K562 (cell line): ENCODE measurements around the gene PCCA. TPM values are rescaled to one million over a fixed set of nuclear protein-coding genes. Genes with fewer than 3 reads are reported as not detected.

Source experiments
- KHSRP ChIP-seq: fragments of 450-650 bp; IDR thresholded peaks from 2 replicates; pipeline ENCODE4 v1.6.1; 2017
- MAFF ChIP-seq: IDR thresholded peaks from 2 replicates; pipeline ENCODE4 v1.6.1; 2012; ENCODE audit warnings: low read length, improper control_type of control experiment
- POLR2AphosphoS5 ChIP-seq: IDR thresholded peaks from 2 replicates; pipeline ENCODE4 v1.6.1; 2011; ENCODE audit warnings: mild to moderate bottlenecking, low read depth, low read length, moderate library complexity; ENCODE audit not compliant: control insufficient read depth, insufficient read depth
- TBL1XR1 ChIP-seq, 2 experiments: IDR thresholded peaks; 2 replicates each; pipeline ENCODE4 v1.6.1; 2012; ENCODE audit warnings: improper control_type of control experiment in 2 of 2, low read length in 2 of 2, mild to moderate bottlenecking in 1 of 2
- TEAD4 ChIP-seq, 2 experiments: sonication (generic) in 1 of 2; formaldehyde crosslinking in 1 of 2; IDR thresholded peaks; 2 replicates each; pipeline versions ENCODE4 v1.6.1 to v1.8.0; 2012 to 2022; ENCODE audit warnings: borderline replicate concordance in 1 of 2, inconsistent platforms in 1 of 2, low read length in 1 of 2, mild to moderate bottlenecking in 1 of 2, missing genetic modification reagents in 1 of 2
- ZBTB17 ChIP-seq: fragments of 450-650 bp; formaldehyde crosslinking; IDR thresholded peaks from 2 replicates; pipeline ENCODE4 v1.4.0; 2020; ENCODE audit warnings: mild to moderate bottlenecking
- ZBTB8A ChIP-seq: fragments of 450-650 bp; IDR thresholded peaks from 2 replicates; pipeline ENCODE4 v1.6.1; 2018; ENCODE audit warnings: mild to moderate bottlenecking, moderate library complexity; ENCODE audit not compliant: partially characterized antibody
- ZNF217 ChIP-seq: sonication (generic); formaldehyde crosslinking; IDR thresholded peaks from 2 replicates; pipeline ENCODE4 v1.8.0; 2022; ENCODE audit warnings: mild to moderate bottlenecking, missing genetic modification reagents
- polyA plus RNA-seq, 8 experiments: library from polyadenylated mRNA; depleted of rRNA in 4 of 8; stranded (reverse) in 5 of 8; unstranded in 3 of 8; fragments of >200 nt; fragmentation: Nextera tagmentation in 2 of 8; fragmentation: Illumina TruSeq in 1 of 8; extraction: Ambion mirVana in 2 of 8; extraction: Trizol in 1 of 8; gene quantifications; 2 replicates each; pipeline versions ENCODE4 v1.2.1 to v1.2.3, GENCODE V29; 2011 to 2014; ENCODE audit warnings: inconsistent platforms in 1 of 8, missing spikeins in 1 of 8
- total RNA-seq, 7 experiments: library from RNA; depleted of rRNA in 6 of 7; stranded (reverse); fragments of >200 nt in 6 of 7; fragmentation: Illumina TruSeq in 2 of 7; extraction: Trizol in 2 of 7; gene quantifications; 2 replicates each; pipeline versions ENCODE4 v1.2.1 to v1.2.3, GENCODE V29; 2011 to 2021; ENCODE audit warnings: low replicate concordance in 1 of 7
- TF ChIP-seq, protein P1 (sequence below): sonication (generic); formaldehyde crosslinking; IDR thresholded peaks from 2 replicates; pipeline ENCODE4 v1.8.0; 2023; ENCODE audit warnings: missing genetic modification reagents, mild to moderate bottlenecking, borderline replicate concordance
- TF ChIP-seq, protein P2 (sequence below): sonication (generic); formaldehyde crosslinking; IDR thresholded peaks from 2 replicates; pipeline ENCODE4 v1.8.0; 2022; ENCODE audit warnings: mild to moderate bottlenecking, low read depth, missing genetic modification reagents
- TF ChIP-seq, protein P3 (sequence below): fragments of 450-650 bp; formaldehyde crosslinking; IDR thresholded peaks from 2 replicates; pipeline ENCODE4 v1.4.0; 2020; ENCODE audit warnings: mild to moderate bottlenecking, mixed read lengths
- TF ChIP-seq, protein P4 (sequence below): fragments of 200-800 bp; sonication (Bioruptor generic); IDR thresholded peaks from 2 replicates; pipeline ENCODE4 v1.6.1; 2016; ENCODE audit warnings: missing genetic modification characterization, missing compliant biosample characterization

Gene PCCA
- total and polyA plus RNA-seq, 9 of the 15 experiments (the other 6 are each of a cell fraction or from before 2014, with no cell fraction given) = 5.2 to 14.1 (median 9.7) TPM

DNA sequence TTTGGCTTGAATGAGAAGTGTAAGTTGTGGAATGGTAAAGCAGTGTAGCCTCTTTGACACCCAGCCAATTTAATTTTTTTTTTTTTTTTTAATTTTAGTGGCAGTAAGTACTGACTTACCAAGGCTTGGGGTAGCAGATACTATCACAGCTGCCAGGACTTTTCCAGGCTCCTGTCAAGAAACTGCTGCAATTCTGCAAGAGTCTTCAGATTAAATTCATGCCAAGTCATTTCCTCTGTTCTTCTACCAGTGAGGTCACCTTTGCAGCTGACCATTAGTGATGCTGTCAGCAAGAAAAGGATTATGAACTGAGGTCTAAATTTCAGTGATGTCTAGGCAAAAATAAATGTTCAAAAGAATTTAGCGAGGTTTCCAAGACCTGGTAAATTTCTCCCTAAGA lies 408.5 kb downstream of the PCCA start (continued):
- no peak for TF ChIP-seq ZNF217 (CRISPR knock-in tag)
- no peak for TF ChIP-seq TBL1XR1 (IDR thresholded peaks at IDR 0.05; ENCODE audit: low read length in 2 of 2)
- no peak for TF ChIP-seq POLR2AphosphoS5
- TF ChIP-seq, protein P1, sequence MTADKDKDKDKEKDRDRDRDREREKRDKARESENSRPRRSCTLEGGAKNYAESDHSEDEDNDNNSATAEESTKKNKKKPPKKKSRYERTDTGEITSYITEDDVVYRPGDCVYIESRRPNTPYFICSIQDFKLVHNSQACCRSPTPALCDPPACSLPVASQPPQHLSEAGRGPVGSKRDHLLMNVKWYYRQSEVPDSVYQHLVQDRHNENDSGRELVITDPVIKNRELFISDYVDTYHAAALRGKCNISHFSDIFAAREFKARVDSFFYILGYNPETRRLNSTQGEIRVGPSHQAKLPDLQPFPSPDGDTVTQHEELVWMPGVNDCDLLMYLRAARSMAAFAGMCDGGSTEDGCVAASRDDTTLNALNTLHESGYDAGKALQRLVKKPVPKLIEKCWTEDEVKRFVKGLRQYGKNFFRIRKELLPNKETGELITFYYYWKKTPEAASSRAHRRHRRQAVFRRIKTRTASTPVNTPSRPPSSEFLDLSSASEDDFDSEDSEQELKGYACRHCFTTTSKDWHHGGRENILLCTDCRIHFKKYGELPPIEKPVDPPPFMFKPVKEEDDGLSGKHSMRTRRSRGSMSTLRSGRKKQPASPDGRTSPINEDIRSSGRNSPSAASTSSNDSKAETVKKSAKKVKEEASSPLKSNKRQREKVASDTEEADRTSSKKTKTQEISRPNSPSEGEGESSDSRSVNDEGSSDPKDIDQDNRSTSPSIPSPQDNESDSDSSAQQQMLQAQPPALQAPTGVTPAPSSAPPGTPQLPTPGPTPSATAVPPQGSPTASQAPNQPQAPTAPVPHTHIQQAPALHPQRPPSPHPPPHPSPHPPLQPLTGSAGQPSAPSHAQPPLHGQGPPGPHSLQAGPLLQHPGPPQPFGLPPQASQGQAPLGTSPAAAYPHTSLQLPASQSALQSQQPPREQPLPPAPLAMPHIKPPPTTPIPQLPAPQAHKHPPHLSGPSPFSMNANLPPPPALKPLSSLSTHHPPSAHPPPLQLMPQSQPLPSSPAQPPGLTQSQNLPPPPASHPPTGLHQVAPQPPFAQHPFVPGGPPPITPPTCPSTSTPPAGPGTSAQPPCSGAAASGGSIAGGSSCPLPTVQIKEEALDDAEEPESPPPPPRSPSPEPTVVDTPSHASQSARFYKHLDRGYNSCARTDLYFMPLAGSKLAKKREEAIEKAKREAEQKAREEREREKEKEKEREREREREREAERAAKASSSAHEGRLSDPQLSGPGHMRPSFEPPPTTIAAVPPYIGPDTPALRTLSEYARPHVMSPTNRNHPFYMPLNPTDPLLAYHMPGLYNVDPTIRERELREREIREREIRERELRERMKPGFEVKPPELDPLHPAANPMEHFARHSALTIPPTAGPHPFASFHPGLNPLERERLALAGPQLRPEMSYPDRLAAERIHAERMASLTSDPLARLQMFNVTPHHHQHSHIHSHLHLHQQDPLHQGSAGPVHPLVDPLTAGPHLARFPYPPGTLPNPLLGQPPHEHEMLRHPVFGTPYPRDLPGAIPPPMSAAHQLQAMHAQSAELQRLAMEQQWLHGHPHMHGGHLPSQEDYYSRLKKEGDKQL = no peak
- TF ChIP-seq, protein P2, sequence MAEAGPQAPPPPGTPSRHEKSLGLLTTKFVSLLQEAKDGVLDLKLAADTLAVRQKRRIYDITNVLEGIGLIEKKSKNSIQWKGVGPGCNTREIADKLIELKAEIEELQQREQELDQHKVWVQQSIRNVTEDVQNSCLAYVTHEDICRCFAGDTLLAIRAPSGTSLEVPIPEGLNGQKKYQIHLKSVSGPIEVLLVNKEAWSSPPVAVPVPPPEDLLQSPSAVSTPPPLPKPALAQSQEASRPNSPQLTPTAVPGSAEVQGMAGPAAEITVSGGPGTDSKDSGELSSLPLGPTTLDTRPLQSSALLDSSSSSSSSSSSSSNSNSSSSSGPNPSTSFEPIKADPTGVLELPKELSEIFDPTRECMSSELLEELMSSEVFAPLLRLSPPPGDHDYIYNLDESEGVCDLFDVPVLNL (CRISPR knock-in tag) = no peak
- TF ChIP-seq, protein P3, sequence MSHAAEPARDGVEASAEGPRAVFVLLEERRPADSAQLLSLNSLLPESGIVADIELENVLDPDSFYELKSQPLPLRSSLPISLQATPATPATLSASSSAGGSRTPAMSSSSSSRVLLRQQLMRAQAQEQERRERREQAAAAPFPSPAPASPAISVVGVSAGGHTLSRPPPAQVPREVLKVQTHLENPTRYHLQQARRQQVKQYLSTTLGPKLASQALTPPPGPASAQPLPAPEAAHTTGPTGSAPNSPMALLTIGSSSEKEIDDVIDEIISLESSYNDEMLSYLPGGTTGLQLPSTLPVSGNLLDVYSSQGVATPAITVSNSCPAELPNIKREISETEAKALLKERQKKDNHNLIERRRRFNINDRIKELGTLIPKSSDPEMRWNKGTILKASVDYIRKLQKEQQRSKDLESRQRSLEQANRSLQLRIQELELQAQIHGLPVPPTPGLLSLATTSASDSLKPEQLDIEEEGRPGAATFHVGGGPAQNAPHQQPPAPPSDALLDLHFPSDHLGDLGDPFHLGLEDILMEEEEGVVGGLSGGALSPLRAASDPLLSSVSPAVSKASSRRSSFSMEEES = no peak
- no peak for TF ChIP-seq TEAD4 (IDR thresholded peaks at IDR 0.05; ENCODE audit: low read length)
- no peak for TF ChIP-seq TEAD4 (CRISPR knock-in tag; IDR thresholded peaks at IDR 0.05; ENCODE audit: borderline replicate concordance)
- peak; percentile 55 for TF ChIP-seq MAFF
- TF ChIP-seq ZBTB8A = no peak
- TF ChIP-seq KHSRP = no peak
- TF ChIP-seq, protein P4, sequence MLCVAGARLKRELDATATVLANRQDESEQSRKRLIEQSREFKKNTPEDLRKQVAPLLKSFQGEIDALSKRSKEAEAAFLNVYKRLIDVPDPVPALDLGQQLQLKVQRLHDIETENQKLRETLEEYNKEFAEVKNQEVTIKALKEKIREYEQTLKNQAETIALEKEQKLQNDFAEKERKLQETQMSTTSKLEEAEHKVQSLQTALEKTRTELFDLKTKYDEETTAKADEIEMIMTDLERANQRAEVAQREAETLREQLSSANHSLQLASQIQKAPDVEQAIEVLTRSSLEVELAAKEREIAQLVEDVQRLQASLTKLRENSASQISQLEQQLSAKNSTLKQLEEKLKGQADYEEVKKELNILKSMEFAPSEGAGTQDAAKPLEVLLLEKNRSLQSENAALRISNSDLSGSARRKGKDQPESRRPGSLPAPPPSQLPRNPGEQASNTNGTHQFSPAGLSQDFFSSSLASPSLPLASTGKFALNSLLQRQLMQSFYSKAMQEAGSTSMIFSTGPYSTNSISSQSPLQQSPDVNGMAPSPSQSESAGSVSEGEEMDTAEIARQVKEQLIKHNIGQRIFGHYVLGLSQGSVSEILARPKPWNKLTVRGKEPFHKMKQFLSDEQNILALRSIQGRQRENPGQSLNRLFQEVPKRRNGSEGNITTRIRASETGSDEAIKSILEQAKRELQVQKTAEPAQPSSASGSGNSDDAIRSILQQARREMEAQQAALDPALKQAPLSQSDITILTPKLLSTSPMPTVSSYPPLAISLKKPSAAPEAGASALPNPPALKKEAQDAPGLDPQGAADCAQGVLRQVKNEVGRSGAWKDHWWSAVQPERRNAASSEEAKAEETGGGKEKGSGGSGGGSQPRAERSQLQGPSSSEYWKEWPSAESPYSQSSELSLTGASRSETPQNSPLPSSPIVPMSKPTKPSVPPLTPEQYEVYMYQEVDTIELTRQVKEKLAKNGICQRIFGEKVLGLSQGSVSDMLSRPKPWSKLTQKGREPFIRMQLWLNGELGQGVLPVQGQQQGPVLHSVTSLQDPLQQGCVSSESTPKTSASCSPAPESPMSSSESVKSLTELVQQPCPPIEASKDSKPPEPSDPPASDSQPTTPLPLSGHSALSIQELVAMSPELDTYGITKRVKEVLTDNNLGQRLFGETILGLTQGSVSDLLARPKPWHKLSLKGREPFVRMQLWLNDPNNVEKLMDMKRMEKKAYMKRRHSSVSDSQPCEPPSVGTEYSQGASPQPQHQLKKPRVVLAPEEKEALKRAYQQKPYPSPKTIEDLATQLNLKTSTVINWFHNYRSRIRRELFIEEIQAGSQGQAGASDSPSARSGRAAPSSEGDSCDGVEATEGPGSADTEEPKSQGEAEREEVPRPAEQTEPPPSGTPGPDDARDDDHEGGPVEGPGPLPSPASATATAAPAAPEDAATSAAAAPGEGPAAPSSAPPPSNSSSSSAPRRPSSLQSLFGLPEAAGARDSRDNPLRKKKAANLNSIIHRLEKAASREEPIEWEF (CRISPR knock-in tag) = no peak
- TF ChIP-seq ZBTB17 (CRISPR knock-in tag) = no peak
